Upper lobe of left lung (tissue), 6 donors: Measurements from ENCODE around the gene ARHGDIG. TPM values are rescaled to one million over a fixed set of nuclear protein-coding genes. Genes with fewer than 3 reads are reported as not detected.

Source experiments
- ATAC-seq, 2 donors: fragments of 200-7000 bp; cut with Tn5 transposase; one replicate each; pipeline ENCODE4 v1.9.1; 2022; ENCODE audit warnings: mild to moderate bottlenecking in 2 of 2, moderate library complexity in 2 of 2; ENCODE audit not compliant: low FRiP score in 2 of 2
- DNase-seq, 2 donors: peaks; one replicate each; pipeline ENCODE4 v3.0.0-alpha.2; 2019 to 2020
- H3K27ac ChIP-seq, 4 donors: fragments of 200-600 bp; sonication (generic); one replicate each; pipeline ENCODE4 v1.5.1; 2016 to 2019
- H3K27me3 ChIP-seq, 4 donors: fragments of 200-600 bp; sonication (generic); one replicate each; pipeline ENCODE4 v1.5.1; 2017 to 2019
- H3K36me3 ChIP-seq, 4 donors: fragments of 200-600 bp; sonication (generic); one replicate each; pipeline ENCODE4 v1.5.1; 2016 to 2019
- H3K4me1 ChIP-seq, 4 donors: fragments of 200-600 bp; sonication (generic); one replicate each; pipeline ENCODE4 v1.5.1; 2018 to 2019
- H3K4me3 ChIP-seq, 4 donors: fragments of 200-600 bp; sonication (generic); one replicate each; pipeline ENCODE4 v1.5.1; 2017 to 2019; ENCODE audit warnings: mild to moderate bottlenecking in 2 of 4, moderate library complexity in 1 of 4
- H3K9me3 ChIP-seq, 4 donors: fragments of 200-600 bp; sonication (generic); one replicate each; pipeline ENCODE4 v1.5.1; 2018 to 2019
- CTCF ChIP-seq, 6 experiments: fragments of 450-650 bp in 4 of 6; fragments of 200-600 bp in 2 of 6; sonication (generic) in 2 of 6; IDR thresholded peaks; one replicate each; pipeline ENCODE4 v1.5.1; 2016 to 2019; ENCODE audit warnings: antibody characterized with exemption in 6 of 6
- EP300 ChIP-seq, 4 donors: sonication (generic); formaldehyde crosslinking; IDR thresholded peaks; one replicate each; pipeline ENCODE4 v1.5.1; 2017; ENCODE audit warnings: antibody characterized with exemption in 4 of 4, control low read depth in 2 of 4
- POLR2A ChIP-seq, 4 donors: fragments of 450-650 bp; IDR thresholded peaks; one replicate each; pipeline ENCODE4 v1.5.1; 2016 to 2017; ENCODE audit warnings: antibody characterized with exemption in 4 of 4, mild to moderate bottlenecking in 2 of 4
- POLR2AphosphoS5 ChIP-seq, 2 donors: sonication (generic); formaldehyde crosslinking; IDR thresholded peaks; one replicate each; pipeline ENCODE4 v1.5.1; 2017; ENCODE audit warnings: antibody characterized with exemption in 2 of 2
- WGBS, 2 donors: methylation state at CpG; one replicate each; pipeline ENCODE4 v1.1.5; 2017 to 2018; 5-methylcytosine and 5-hydroxymethylcytosine counted together
- total RNA-seq, 6 donors: library from RNA; depleted of rRNA in 4 of 6; stranded (reverse); fragments of >200 nt in 4 of 6; gene quantifications; one replicate each; pipeline versions ENCODE4 v1.1.0 to v1.2.1, GENCODE V29; 2016 to 2021
- donor health status: DM: no; HTN: no; CAD: no; lungs with moderate emphysema.
- donor health status: DM: no; HTN: yes; CAD: no; lungs with severe emphysema.

ARHGDIG gene
- total RNA-seq, 6 donors from 2014 or later, result 0.91 TPM; not detected in 5

- H3K9me3 ChIP-seq, result no peaks in the 10 kb centered on the region
- H3K27ac ChIP-seq, result no peak overlapping the region
- peaks cover 0 to 28% (median 8%) of the 10 kb centered on the region in 4 donors for H3K27me3 ChIP-seq
- TF ChIP-seq POLR2A (IDR thresholded peaks at IDR 0.05), result no peak
- no peak for TF ChIP-seq EP300 (IDR thresholded peaks at IDR 0.05)
- no peak for TF ChIP-seq CTCF (IDR thresholded peaks at IDR 0.05)
- no peak for TF ChIP-seq POLR2AphosphoS5 (IDR thresholded peaks at IDR 0.05)
- WGBS, 2 donors, result 8 to 10% methylated on average over 2 to 14 of the region's 58 CpGs
- ATAC-seq (no peak), DNase-seq (peak in 1 of 2 donors; percentile 84)
- no peaks in the 10 kb centered on the region for H3K36me3 ChIP-seq
- H3K4me3 ChIP-seq, result peak overlapping the region; percentile 25 to 51 (median 49)
- peaks cover 13 to 27% (median 15%) of the 10 kb centered on the region in 4 donors for H3K4me1 ChIP-seq
Measured at GRCh38 chr16:275041-275641, 5.2 kb upstream of the ARHGDIG start.

- Histone ChIP-seq H3K27ac (peak within 1 kb of the TSS in 2 of 4 donors; percentile 34 to 75), H3K4me1 (peaks cover 15 to 31% (median 17%) of the 10 kb centered on the region in 4 donors), H3K36me3 (no peaks in the 10 kb centered on the region), H3K4me3 (peak within 1 kb of the TSS; percentile 25 to 51 (median 49)), H3K27me3 (peaks cover 0 to 32% (median 11%) of the 10 kb centered on the region in 4 donors), H3K9me3 (no peaks in the 10 kb centered on the region)
- WGBS, 2 donors, result 4 to 30% methylated on average over 4 to 49 of the region's 56 CpGs
- TF ChIP-seq CTCF (IDR thresholded peaks at IDR 0.05) (no peak), EP300 (IDR thresholded peaks at IDR 0.05) (no peak), POLR2A (IDR thresholded peaks at IDR 0.05) (no peak), POLR2AphosphoS5 (IDR thresholded peaks at IDR 0.05) (no peak)
- DNase-seq, result peak in 1 of 2 donors; percentile 87
- peak in 1 of 2 donors; percentile 77 for ATAC-seq
Measured at GRCh38 chr16:275786-276232, 4.6 kb upstream of the ARHGDIG start, which contains the start of gene RGS11. Gene RGS11, minus strand, starts transcription at chr16:275944. Its CDS starts 33 bp downstream, at chr16:275911.

- Histone ChIP-seq H3K36me3 (no peaks in the 10 kb centered on the region), H3K9me3 (no peaks in the 10 kb centered on the region), H3K4me3 (no peak overlapping the region), H3K27ac (peak overlapping the region in 2 of 4 donors; percentile 34 to 75), H3K4me1 (peaks cover 19 to 39% (median 22%) of the 10 kb centered on the region in 4 donors), H3K27me3 (peaks cover 2 to 39% (median 18%) of the 10 kb centered on the region in 4 donors)
- 71 to 78% methylated on average over 13 to 17 of the region's 20 CpGs for WGBS, 2 donors
- DNase-seq (peak in 1 of 2 donors; percentile 79), ATAC-seq (no peak)
- TF ChIP-seq POLR2A (IDR thresholded peaks at IDR 0.05), result peak in 1 of 4 donors; percentile 8
- no peak for TF ChIP-seq EP300 (IDR thresholded peaks at IDR 0.05)
- TF ChIP-seq CTCF (IDR thresholded peaks at IDR 0.05), result no peak
- TF ChIP-seq POLR2AphosphoS5 (IDR thresholded peaks at IDR 0.05), result no peak
Measured at GRCh38 chr16:276426-277077, 3.8 kb upstream of the ARHGDIG start.

GRCh38 chr16:278863-279366 is 1.5 kb upstream of the ARHGDIG start:
- Histone ChIP-seq H3K27ac (no peak overlapping the region), H3K36me3 (no peaks in the 10 kb centered on the region), H3K4me3 (no peak overlapping the region), H3K9me3 (no peaks in the 10 kb centered on the region), H3K27me3 (peaks cover 2 to 46% (median 24%) of the 10 kb centered on the region in 4 donors), H3K4me1 (peaks cover 19 to 44% (median 22%) of the 10 kb centered on the region in 4 donors)
- DNase-seq (peak; percentile 38 to 45), ATAC-seq (no peak)
- TF ChIP-seq EP300 (IDR thresholded peaks at IDR 0.05) (no peak), POLR2A (IDR thresholded peaks at IDR 0.05) (no peak), CTCF (IDR thresholded peaks at IDR 0.05) (no peak), POLR2AphosphoS5 (IDR thresholded peaks at IDR 0.05) (no peak)
- 46 to 48% methylated on average over 5 to 6 of the region's 6 CpGs for WGBS, 2 donors
